ENCODE measurements around the gene FUT3. TPM values are rescaled to one million over a fixed set of nuclear protein-coding genes. Genes with fewer than 3 reads are reported as not detected.
A peak's percentile ranks its signal among the peaks of the same experiment; 100 is the strongest.

Gene FUT3
- total and polyA plus RNA-seq, 9 of the 15 experiments (the other 6 are each of a cell fraction or from before 2014, with no cell fraction given), result 0.09 TPM; not detected in 8

- no peak for TF ChIP-seq GTF3C2 (IDR thresholded peaks at IDR 0.05; ENCODE audit: borderline replicate concordance, extremely low read depth, insufficient read length)
- TF ChIP-seq ZBTB43 (CRISPR knock-in tag; IDR thresholded peaks at IDR 0.05), result no peak
- no peak for TF ChIP-seq EGR1 (conservative IDR thresholded peaks at IDR 0.05)
- peak; percentile 60 for TF ChIP-seq NFIC (IDR thresholded peaks at IDR 0.05)
- TF ChIP-seq ZNF24 (IDR thresholded peaks at IDR 0.05), result no peak
- 0 out of 2 replicates have a peak, but pooled peaks have one; percentile 11 for TF ChIP-seq CBFA2T3 (IDR thresholded peaks at IDR 0.05)
- no peak for TF ChIP-seq SNAPC5 (CRISPR knock-in tag; IDR thresholded peaks at IDR 0.05)
- TF ChIP-seq ADNP (tag; IDR thresholded peaks at IDR 0.05), result peak; percentile 52; the same call in 1 of the 2 replicates
- TF ChIP-seq ZNF197 (CRISPR knock-in tag; IDR thresholded peaks at IDR 0.05; ENCODE audit: low read depth), result no peak
- no peak for TF ChIP-seq TFAM (CRISPR knock-in tag; conservative IDR thresholded peaks at IDR 0.05)
- TF ChIP-seq AFF1 (IDR thresholded peaks at IDR 0.05; ENCODE audit: low read depth in 1 of 2, partially characterized antibody in 2 of 2), result no peak
- TF ChIP-seq THAP12 (CRISPR knock-in tag; IDR thresholded peaks at IDR 0.05), result no peak
- no peak for TF ChIP-seq HIVEP1 (CRISPR knock-in tag; IDR thresholded peaks at IDR 0.05)
- TF ChIP-seq HBP1 (CRISPR knock-in tag; IDR thresholded peaks at IDR 0.05), result no peak
- TF ChIP-seq BCOR (IDR thresholded peaks at IDR 0.05), result peak; percentile 59; the same call in 1 of the 2 replicates
- TF ChIP-seq ZFP36 (IDR thresholded peaks at IDR 0.05; ENCODE audit: low read depth, low read length, partially characterized antibody), result peak; percentile 69
Measured at GRCh38 chr19:5863030-5863665, 11.9 kb upstream of the FUT3 start (continued).

Measured in K562 (cell line).